Spleen (tissue), 7 donors: ENCODE data around the gene TMEM116.

ENCODE experiments used
- POLR2A ChIP-seq, 3 donors: fragments of 450-650 bp; IDR thresholded peaks; one replicate each; pipeline ENCODE4 v1.5.1; 2017; ENCODE audit warnings: antibody characterized with exemption in 3 of 3, mild to moderate bottlenecking in 1 of 3
- POLR2AphosphoS5 ChIP-seq, 3 donors: sonication (generic); formaldehyde crosslinking; IDR thresholded peaks; one replicate each; pipeline ENCODE4 v1.5.1; 2017; ENCODE audit warnings: antibody characterized with exemption in 3 of 3
- TF ChIP-seq, protein P1 (sequence below), 11 experiments: fragments of 200-600 bp in 7 of 11; fragments of 450-650 bp in 4 of 11; sonication (generic) in 4 of 11; IDR thresholded peaks in 8 of 11; conservative IDR thresholded peaks in 3 of 11; 1 replicate in 7 of 11; 2 replicates in 4 of 11; pipeline versions ENCODE4 v1.4.0 to v1.8.0; 2016 to 2021; ENCODE audit warnings: antibody characterized with exemption in 11 of 11, inconsistent platforms in 4 of 11, mild to moderate bottlenecking in 1 of 11
- donor health status: DM: no; HTN: no; CAD: no; lungs with moderate emphysema.
- donor health status: DM: no; HTN: no; CAD: no.
- donor health status: DM: no; HTN: no; CAD: no.

DNA sequence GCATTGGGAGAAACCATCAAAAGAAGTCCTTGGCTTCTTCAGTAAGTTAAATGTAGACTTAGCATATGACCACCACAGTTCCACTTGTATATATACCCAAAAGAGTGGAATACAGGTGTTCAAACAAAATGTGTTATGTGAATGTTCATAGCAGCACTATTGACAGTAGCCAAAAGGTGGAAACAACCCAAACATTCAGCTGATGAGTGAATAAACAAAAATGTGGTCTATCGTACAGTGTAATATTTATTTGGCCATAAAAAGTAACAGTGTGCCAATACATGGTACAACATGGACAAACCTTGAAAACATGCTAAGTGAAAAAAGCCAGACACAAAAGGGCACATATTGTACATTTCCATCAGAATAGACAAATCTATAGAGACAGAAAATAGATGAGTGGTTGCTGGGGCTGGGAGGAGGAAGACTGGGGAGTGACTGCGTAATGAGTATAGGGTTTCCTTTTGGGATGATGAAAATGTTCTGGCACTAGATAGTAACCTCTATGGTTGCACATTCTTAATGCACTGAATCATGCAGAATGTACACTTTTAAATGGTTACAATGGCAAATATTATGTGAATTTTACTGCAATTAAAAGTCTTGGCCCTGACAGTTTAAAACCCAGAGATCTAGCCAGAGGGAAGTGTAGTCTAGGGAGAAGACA, 5.7 kb upstream of the TMEM116 start:
- TF ChIP-seq, protein P1, sequence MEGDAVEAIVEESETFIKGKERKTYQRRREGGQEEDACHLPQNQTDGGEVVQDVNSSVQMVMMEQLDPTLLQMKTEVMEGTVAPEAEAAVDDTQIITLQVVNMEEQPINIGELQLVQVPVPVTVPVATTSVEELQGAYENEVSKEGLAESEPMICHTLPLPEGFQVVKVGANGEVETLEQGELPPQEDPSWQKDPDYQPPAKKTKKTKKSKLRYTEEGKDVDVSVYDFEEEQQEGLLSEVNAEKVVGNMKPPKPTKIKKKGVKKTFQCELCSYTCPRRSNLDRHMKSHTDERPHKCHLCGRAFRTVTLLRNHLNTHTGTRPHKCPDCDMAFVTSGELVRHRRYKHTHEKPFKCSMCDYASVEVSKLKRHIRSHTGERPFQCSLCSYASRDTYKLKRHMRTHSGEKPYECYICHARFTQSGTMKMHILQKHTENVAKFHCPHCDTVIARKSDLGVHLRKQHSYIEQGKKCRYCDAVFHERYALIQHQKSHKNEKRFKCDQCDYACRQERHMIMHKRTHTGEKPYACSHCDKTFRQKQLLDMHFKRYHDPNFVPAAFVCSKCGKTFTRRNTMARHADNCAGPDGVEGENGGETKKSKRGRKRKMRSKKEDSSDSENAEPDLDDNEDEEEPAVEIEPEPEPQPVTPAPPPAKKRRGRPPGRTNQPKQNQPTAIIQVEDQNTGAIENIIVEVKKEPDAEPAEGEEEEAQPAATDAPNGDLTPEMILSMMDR (IDR thresholded peaks at IDR 0.05 in 8 of 11, conservative IDR thresholded peaks at IDR 0.05 in 3 of 11): no peak
- TF ChIP-seq POLR2AphosphoS5 (IDR thresholded peaks at IDR 0.05): no peak
- no peak for TF ChIP-seq POLR2A (IDR thresholded peaks at IDR 0.05)
